SU-DHL-6 (cell line): Measurements from ENCODE around the gene ARHGAP40.

Source experiments
- EZH2phosphoT487 ChIP-seq: fragments of 200-600 bp; sonication (generic), shearing (Covaris generic); conservative IDR thresholded peaks from 2 replicates; pipeline ENCODE4 v1.6.1; 2018; ENCODE audit warnings: mild to moderate bottlenecking, antibody characterized with exemption, low read length, moderate library complexity, mixed read lengths
- TF ChIP-seq, protein P1 (sequence below): fragments of 200-600 bp; sonication (generic); IDR thresholded peaks from one replicate; pipeline ENCODE4 v1.5.1; 2017; ENCODE audit warnings: antibody characterized with exemption, mild to moderate bottlenecking, low read length, moderate library complexity; ENCODE audit not compliant: insufficient read depth, poor library complexity, severe bottlenecking

DNA sequence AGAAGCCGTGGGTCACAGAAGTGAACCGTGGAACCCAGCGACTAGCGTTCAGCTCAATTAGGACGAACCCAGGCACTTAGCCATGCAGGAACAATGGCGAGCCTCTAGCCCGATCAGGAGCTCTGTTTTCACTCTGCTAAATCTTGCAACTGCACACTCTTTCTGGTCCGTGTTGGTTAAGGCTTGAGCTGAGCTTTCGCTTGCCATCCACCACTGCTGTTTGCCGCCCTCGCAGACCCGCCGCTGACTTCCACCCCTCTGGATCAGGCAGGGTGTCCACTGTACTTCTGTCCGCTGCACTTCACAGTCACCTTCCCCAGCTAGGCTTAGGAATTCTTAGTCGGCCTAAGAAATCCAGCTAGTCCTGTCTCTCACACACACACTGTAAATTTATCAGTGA is 96.9 kb downstream of the ARHGAP40 start:
- TF ChIP-seq, protein P1, sequence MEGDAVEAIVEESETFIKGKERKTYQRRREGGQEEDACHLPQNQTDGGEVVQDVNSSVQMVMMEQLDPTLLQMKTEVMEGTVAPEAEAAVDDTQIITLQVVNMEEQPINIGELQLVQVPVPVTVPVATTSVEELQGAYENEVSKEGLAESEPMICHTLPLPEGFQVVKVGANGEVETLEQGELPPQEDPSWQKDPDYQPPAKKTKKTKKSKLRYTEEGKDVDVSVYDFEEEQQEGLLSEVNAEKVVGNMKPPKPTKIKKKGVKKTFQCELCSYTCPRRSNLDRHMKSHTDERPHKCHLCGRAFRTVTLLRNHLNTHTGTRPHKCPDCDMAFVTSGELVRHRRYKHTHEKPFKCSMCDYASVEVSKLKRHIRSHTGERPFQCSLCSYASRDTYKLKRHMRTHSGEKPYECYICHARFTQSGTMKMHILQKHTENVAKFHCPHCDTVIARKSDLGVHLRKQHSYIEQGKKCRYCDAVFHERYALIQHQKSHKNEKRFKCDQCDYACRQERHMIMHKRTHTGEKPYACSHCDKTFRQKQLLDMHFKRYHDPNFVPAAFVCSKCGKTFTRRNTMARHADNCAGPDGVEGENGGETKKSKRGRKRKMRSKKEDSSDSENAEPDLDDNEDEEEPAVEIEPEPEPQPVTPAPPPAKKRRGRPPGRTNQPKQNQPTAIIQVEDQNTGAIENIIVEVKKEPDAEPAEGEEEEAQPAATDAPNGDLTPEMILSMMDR = no peak
- TF ChIP-seq EZH2phosphoT487 = no peak
